Tibial nerve (tissue), 3 donors: ENCODE data around the gene ZMIZ2.

ENCODE experiments used
- CTCF ChIP-seq, 5 experiments: fragments of 200-600 bp in 3 of 5; fragments of 450-650 bp in 2 of 5; sonication (generic) in 3 of 5; IDR thresholded peaks; one replicate each; pipeline ENCODE4 v1.5.1; 2016 to 2019; ENCODE audit warnings: antibody characterized with exemption in 5 of 5, mild to moderate bottlenecking in 3 of 5, moderate library complexity in 2 of 5
- POLR2A ChIP-seq, 2 donors: fragments of 450-650 bp; IDR thresholded peaks; one replicate each; pipeline ENCODE4 v1.6.1; 2017; ENCODE audit warnings: antibody characterized with exemption in 2 of 2, mild to moderate bottlenecking in 2 of 2, moderate library complexity in 2 of 2

- TF ChIP-seq POLR2A (IDR thresholded peaks at IDR 0.05) (no peak), CTCF (IDR thresholded peaks at IDR 0.05) (no peak)
These were observed 6.4 kb downstream of the ZMIZ2 start for GRCh38 chr7:44754802-44755697.
